Measurements from ENCODE around the gene BIRC2.

DNA sequence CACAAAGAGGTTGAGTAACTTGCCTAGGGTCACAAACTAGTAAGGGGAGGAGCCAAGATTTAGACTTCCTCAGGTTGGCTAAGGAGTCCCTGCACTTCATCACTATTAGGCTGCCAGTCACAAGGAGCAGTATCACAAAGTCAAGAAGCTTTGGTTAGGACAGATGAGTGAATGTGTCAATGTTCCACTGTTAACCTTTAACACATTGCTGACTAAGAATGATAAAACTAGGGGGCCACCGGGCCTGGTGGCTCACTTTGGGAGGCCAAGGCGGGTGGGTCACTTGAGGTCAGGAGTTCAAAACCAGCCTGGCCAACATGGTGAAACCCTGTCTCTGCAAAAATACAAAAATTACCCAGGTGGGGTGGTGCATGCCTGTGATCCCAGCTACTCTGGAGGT is 73.5 kb downstream of the BIRC2 start:
- TF ChIP-seq CTCF (IDR thresholded peaks at IDR 0.05) (no peak), SIN3A (IDR thresholded peaks at IDR 0.05; ENCODE audit: borderline replicate concordance, insufficient read depth, low read depth, low read length) (no peak)
- TF ChIP-seq, protein P1, sequence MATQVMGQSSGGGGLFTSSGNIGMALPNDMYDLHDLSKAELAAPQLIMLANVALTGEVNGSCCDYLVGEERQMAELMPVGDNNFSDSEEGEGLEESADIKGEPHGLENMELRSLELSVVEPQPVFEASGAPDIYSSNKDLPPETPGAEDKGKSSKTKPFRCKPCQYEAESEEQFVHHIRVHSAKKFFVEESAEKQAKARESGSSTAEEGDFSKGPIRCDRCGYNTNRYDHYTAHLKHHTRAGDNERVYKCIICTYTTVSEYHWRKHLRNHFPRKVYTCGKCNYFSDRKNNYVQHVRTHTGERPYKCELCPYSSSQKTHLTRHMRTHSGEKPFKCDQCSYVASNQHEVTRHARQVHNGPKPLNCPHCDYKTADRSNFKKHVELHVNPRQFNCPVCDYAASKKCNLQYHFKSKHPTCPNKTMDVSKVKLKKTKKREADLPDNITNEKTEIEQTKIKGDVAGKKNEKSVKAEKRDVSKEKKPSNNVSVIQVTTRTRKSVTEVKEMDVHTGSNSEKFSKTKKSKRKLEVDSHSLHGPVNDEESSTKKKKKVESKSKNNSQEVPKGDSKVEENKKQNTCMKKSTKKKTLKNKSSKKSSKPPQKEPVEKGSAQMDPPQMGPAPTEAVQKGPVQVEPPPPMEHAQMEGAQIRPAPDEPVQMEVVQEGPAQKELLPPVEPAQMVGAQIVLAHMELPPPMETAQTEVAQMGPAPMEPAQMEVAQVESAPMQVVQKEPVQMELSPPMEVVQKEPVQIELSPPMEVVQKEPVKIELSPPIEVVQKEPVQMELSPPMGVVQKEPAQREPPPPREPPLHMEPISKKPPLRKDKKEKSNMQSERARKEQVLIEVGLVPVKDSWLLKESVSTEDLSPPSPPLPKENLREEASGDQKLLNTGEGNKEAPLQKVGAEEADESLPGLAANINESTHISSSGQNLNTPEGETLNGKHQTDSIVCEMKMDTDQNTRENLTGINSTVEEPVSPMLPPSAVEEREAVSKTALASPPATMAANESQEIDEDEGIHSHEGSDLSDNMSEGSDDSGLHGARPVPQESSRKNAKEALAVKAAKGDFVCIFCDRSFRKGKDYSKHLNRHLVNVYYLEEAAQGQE (IDR thresholded peaks at IDR 0.05; ENCODE audit: insufficient read depth in 1 of 2, low read depth in 2 of 2, low read length in 1 of 2): no peak
